Activated naive CD4-positive, alpha-beta T cell treated with anti-CD3 and anti-CD28 coated beads, Interleukin-2, amount 50 U/mL, for 16 hours (primary cell): ENCODE results near the gene LAMA3.
A peak's percentile ranks its signal among the peaks of the same experiment; 100 is the strongest.

ENCODE experiments used
- DNase-seq: peaks from one replicate; pipeline ENCODE4 v3.0.0-alpha.2; 2020

Gene LAMA3

DNA sequence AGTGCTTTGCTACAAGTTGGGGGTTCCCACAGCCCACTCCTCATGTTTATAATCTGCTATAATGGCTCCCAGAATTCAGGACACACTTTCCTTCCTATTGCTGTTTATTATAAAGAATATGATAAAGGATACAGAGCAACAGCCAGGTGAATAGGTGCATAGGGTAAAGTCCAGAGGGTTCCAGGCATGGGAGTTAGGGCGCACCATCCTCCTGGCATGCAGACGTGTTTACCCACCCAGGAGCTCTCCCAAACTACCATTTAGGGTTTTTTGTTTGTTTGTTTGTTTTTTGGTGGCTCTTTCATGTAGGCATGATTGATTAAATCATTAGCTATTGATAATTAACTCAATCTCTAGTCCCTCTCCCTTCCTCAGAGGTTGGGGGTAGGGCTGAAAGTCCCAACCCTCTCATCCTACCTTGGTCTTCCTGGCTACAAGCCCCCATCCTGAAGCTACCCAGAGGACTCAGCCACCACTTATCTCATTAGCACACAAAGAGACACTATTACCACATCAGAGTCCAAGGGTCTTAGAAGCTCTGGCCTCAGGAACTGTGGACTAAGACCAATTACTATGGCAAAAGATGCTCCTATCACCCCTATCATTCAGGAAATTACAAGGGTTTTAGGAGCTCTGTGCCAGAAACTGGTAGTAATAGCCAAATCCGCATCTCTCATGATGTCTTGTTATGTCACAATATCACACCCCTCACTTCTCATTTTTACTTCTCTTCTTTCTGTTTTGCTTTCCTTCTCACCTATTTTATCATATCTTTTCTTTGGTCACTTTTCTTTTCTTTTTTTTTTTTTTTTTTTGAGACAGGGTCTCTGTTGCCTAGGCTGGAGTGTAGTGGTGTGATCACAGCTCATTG is 170.4 kb downstream of the LAMA3 start:
- no peak for DNase-seq

DNA sequence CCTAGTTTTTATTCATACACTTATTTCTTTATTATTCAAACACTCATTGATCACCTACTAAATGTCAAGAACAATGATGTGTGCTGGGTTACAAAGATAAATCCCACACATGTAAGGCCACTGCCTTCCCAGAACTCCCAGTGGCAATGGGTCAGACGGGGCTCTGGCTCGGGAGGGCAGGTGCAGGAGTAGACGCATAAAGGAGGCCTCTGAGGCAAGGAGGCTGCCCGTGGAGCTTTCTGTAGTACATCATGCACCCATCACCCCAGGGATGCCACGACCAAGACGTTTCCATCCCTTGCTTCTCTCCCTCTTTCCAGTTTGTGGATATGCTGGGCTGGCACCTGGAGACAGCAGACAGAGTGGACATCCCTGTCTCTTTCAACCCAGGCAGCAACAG is 172.1 kb downstream of the LAMA3 start:
- DNase-seq = no peak

DNA sequence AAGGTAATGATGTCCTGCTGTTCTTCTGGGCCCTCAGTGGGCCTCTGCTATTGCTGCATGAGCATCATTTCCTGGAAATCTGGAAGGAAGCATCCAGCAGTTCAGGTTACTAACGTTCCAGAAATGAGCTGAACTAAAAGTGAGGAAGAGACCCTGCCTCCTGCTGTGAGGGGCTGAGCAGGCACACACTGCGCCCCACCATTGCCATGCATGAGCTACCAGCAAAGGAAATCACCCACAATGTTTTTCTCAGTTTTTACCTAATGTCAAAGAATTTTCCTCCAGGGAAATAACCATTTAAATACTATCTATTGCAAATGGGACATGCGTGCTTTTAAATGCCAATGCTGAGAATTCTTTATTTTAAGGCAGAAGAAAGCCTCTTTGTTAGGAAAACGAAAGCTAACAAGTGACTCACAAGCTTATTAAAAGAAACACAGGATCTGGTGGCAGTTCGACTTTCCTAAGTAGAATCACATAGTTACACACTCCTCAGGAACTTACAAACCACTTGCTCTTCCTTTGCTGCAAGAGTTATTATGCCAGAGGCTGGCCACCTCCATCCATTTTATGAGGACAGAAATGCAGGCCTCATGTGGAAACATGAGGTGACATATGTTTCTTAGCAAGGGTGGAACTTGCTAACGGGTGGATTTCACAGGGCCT is 172.7 kb downstream of the LAMA3 start:
- no peak for DNase-seq

DNA sequence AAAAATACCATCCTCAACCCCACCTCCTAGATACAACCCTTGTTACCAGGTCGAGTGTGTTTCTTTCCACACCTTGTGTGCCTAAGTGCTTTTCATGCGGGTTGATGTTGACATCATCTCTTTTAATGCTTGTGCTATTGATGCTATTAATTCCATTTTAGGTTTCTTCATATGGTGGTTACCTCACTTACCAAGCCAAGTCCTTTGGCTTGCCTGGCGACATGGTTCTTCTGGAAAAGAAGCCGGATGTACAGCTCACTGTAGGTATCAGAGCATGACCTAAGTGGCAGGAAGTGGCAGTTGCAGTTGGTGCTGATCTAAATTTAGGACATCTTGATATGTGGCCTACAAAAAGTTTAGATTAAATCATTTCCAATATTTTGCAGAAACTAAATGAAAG is 175.4 kb downstream of the LAMA3 start:
- DNase-seq = no peak

DNA sequence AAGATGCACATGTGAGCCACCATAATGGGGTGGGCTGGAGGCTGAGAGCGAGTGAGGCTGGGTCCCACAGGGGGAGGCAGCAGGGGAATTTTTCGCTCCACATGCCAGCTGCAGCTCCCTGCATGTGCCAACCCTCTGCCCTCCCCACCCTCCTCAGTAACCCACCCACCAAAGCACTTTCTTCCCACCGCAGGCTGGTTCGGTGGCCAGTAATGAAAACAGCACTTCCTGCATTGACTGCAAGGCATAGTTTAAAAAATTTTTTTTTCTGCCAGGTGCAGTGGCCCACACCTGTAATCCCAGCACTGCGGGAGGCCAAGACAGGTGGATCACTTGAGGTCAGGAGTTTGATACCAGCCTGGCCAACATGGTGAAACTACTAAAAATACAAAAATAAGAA is 177.8 kb downstream of the LAMA3 start:
- no peak for DNase-seq

DNA sequence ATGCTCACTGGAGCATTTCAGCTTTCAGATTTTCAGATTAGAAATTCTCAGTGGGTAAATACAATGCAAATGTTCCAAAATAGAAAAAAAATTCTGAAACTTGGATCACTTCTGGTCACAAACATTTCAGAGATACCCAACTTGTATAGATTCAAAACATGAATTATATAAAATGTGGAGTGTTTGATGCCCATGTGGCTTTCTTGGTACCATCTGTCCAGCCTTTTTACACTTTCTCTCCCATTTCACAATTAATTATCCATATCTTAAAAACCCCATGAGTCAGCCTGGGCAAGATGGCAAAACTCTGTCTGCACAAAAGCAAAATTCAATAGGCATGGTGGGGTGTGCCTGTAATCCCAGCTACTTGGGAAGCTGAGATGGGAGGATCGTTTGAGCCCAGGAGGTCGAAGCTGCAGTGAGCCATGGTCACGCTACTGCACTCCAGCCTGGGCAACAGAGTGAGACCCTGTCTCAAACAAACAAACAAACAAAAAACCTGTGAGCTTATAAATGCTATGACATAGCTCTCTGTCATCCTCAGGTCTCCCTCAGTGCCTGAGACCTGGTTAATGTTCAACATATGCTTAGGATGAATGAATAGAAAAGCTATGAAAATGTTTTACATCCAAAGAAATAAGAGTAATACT is 179.0 kb downstream of the LAMA3 start:
- DNase-seq = no peak

DNA sequence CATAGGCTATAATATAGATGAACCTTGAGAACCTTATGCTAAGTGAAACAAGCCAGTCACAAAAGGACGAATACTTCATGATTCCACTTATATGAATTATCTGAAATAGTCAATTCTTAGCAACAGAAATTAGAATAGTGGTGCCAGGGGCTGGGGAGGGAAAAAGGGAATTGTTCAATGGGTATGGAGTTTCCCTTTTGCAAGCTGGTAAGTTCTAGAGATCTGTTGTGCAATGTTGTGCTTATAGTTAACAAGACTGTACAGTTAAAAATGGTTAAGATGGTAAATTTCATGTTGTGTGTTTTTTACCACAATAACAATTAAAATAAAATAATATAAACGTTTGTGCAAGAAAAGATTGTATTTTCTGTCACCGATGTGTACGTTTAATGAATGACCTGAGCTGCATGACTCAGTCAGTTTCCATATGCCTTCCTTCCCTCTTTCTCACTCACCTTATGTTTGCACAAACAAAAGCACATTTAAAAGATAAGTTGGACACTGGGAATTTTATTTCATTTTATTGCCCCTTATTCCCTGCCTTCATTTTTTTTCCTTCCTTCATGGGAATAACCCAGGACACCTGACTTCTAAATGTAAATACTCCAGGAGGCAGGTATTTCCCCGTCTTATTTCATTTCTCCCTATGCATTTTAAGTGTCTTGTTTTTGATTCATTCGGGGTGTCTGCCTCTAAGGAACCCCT is 181.6 kb downstream of the LAMA3 start:
- DNase-seq = no peak

DNA sequence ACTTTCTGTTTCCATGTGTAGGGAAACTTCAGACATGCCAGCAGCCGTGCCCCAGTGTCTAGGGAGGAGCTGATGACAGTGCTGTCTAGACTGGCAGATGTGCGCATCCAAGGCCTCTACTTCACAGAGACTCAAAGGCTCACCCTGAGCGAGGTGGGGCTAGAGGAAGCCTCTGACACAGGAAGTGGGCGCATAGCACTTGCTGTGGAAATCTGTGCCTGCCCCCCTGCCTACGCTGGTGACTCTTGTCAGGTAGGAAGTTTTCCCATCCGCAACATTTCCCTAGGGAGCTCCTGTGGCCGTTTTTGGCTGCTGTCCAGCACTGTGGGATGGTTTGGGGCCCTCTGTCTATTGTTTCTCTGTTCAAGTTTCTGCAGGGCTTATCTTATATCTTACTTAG is 182.2 kb downstream of the LAMA3 start:
- DNase-seq = peak; percentile 37

DNA sequence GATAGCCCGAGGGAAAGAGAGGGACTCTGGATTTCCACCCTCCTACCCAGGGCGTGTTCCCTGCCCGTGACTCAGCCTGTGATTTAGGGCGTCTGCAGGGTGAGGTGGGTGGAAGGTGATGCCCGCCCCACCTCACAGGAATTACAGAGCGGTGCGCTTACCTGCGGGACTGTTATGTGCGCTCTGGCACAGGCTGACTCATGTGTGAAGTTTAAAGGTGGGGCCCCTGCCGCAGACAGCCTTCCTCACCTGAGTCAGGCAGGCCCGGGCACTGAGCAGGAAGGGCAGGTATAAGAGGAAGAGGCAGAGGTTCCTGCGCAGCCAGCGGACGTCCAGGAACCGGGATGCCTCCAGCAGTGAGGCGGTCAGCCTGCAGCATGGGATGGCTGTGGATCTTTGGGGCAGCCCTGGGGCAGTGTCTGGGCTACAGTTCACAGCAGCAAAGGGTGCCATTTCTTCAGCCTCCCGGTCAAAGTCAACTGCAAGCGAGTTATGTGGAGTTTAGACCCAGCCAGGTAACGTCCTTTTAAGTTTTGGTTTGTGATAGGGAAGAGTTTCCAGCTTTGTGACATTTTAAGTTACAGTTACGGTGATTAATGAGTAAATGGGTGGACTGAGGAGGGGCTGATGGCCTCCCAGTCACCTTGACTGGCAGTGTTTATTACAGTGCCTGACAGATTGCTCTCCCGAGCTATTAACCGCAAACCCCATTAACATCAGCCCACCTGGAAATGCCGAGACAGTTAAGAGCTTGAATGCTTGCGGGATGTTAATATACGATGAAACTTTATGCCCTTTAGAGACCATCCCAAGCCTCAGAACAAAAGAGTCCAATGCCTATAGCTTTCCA is 183.7 kb downstream of the LAMA3 start:
- DNase-seq = peak; percentile 41

DNA sequence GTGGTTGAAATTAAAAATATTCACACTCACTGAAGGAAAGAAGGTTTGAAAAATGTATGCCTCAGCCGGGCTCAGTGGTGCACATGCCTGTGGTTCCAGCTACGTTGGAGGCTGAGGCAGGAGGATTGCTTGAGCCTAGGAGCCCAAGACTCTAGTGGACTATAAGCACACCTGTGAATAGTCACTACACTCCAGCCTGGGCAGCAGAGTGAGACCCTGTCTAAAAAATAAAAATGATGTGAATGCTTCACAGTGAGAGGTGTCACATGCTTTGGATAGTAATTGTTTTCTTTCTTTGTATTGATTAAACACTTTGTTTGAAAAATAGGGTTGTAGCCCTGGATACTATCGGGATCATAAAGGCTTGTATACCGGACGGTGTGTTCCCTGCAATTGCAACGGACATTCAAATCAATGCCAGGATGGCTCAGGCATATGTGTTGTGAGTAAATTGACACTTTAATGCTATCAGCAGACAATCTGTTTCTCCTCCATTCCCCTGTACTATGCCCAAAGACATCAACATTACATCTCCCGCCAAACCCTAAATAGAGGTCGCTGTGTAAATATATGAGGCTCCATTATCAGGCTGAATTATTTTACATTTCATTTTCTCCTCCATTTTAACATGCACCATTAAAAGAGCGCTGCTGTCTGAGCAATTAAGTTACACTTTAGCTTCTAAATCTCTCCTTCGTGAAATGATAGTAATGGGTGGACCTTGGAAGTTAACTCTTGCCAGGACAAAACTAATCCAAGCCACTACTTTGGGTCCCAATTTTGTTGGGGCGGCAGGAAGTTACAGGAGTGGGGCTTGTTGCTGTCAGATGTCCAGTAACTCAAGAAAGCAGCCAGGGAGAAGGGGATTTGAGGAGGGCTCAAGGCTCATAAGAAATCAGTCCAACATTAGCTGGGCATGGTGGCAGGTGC is 187.0 kb downstream of the LAMA3 start:
- DNase-seq = no peak

DNA sequence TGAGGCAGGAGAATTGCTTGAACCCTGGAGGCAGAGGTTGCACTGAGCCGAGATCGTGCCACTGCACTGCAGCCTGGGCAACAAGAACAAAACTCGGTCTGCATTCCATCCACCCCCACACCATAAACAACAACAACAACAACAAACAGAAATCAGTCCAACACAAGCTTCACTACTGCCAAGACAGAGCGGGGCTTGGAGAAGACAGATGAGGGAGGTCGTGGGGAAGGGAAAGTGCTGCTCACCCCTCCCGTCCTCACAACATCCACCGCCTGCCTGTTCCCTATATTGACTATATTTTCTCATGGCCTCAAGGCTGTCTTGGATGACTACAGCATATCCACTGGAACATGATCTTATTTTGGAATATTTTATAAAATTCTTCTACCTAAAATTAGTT is 187.7 kb downstream of the LAMA3 start:
- no peak for DNase-seq

DNA sequence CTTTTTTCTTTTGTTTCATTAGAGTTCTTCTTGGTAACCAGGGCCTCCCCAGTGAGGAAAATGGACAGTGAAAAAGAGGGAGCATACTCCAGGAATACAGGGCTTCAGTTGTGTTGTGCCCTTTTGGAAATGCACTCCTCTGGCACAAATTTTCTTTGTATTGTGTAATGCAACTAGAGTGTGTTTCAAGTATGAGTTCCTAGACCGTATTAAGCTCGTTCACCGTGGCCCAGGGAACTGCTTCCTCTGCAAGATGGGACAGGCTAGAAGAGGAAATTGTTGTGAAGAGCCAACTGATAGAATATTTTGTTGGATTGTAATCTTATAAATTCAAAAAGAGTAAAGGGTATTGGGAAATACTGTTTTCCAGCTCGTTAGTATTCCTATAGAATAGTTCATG is 188.1 kb downstream of the LAMA3 start:
- no peak for DNase-seq

DNA sequence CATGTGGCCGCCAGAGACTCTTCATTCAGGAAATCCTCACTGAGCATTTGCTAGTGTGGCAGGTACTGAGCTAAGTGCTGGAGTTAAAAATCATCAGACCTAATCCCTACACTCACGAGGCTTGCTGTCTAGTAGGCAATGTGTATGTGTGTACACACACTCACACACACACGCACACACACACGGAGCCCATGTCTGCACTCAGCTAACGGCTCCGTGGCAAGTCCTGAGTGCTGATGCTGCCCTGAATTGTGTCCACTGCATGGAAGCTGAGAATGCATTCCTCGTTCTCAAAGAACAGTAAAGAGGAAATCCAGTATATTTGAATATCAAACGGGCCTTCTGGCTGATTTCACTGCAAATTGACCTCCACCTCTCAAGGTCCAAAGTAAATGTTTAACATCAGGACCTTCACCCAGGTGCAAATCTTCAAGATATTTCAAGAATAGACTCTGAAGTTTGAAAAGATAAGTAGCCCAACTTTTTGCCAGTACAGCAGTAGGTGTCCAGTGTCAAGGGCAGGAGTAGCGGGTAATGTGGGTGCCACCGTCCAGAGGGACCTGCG is 189.2 kb downstream of the LAMA3 start:
- no peak for DNase-seq

DNA sequence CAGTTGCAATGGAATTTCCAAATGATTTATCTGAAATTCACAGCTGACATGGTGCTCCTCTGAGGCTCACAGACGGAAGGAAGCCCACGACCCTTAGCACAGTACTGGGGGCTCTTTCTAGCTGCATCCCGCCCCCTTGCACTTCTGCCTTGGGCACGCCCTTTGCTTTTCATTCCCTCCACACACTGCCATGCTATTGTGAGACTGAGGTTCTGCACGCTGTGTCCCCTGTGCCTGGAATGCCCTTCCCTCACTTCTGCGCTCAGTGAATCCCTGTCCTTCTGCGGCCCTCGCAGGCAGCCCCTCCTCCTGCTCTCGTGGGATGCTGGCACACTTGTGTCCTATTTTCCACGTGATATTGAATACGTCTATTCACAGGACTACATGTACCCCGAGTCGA is 189.9 kb downstream of the LAMA3 start:
- DNase-seq = no peak

DNA sequence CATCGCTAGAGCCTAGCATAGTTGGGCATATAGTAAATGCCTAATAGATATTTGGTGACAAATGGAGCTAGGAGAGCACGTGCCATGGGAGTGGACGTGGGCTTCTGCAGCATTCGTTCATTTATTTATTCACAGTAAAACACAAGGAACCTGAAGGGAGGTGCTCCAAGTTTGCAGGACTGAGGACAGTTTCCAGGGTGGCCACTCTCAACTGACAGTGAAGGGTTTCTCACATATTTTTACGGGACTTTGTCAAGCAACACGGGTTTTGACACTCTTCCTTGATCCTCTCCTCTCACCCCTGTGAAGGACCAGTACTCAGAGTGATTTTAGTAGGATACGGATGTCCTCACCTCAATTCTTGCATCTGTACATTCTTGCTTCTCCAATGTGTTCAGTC is 190.3 kb downstream of the LAMA3 start:
- no peak for DNase-seq

DNA sequence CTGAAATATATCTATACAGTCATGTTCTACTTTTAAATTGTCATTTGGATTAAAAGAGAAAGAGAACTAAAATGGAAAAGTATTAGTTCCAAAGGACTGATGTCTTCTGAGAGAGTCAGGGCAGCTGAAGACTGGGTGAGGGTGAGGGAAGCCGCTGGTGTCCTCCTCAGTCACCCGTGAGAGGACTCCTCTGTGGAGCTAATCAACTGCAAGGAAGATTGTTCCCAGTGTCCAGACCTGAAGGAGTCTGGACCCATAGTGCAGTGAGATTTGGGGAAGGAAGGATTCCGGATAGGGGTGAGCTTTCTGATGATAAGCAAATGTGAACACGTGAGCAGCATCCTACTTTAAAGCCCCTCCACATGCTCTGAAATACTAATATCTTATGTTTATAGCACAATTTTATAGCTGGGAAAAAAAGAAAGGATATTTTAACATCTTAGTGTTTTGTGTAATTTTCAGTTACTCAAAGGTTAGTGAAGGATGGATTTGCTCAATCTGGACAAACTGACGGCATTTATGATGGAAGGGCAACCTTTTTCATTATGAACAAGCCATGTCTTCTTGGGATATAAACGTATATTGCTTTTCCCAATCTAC is 190.8 kb downstream of the LAMA3 start:
- no peak for DNase-seq

DNA sequence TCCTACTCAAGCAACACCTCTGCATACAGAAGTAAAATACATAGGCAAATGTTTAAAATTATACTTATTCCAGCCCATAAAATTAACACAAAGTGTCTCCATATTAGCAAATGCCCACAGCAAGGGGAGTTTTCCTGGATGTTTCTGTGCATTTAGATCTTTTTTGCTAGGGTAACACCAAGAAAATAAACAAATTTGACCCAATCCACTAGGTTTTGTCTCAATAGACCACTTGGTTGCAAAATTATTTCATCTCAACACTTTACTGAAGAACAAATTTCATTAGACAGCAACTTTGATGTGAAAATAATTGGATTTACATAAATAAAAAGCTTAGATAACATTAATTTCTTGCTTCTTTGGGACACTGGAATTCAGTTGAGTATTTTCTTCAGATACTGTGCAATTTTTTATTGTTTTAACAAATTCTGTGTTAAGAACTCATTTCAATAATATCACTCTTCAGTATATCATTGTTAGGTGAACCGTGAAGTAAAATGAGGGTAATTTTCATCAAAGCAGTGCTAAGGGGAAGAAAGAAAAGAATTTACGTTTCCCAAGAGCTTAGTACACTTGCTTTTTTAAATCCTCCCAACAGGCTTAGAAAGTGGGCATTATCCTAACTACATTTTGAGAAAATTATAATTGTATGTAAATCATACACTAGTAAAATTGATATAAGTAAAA is 191.8 kb downstream of the LAMA3 start:
- DNase-seq = no peak

DNA sequence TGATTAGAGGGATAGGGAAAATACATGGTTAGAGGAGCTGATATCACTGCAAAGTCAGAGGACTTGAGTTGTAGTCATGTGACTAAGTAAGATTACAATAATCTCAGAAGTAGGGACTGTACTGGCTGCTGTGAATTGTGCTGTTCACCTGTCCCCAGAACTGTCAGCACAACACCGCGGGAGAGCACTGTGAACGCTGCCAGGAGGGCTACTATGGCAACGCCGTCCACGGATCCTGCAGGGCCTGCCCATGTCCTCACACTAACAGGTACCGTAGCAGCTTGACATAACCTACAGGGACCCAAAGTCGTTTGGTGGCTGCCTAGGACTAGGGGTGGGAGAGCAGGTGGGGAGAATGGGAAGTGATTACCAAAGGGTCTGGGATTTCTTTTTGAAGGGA is 192.5 kb downstream of the LAMA3 start:
- DNase-seq = no peak

DNA sequence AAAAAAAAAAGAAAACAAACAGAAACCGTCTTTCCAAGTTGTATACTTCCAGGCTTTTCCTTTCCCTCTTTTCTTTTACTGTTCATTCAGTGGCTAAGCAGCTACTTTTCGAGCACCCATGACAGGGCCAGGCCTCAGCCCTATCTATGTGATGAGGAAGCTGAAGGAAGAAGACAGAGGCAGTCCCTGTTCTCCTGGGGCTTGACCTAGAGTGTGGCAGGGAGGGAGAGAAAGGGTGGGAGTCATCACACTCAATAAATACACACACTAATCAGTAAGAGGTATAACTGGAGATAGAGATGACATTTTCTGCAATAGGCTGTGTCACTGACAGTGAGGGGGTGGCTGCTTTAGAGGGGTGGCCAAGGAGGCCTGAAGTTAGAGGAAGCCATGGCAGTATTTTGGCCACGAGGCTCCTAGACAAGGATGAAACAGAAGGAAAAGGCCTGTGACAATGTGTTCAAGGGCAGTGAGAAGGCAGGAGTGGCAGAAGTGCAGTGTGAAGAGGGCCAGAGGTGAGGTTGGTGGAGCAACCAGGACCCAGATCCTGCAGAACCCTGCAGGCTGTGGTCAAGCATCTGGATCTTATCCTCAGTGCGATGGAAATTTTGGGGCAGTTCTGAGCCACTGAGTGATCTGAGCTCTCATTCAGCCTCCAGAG is 193.5 kb downstream of the LAMA3 start:
- DNase-seq = no peak
